HG02571 (cell line): Measurements from ENCODE around the gene ADORA2B.
"Not testable (repeated sequence)": the region's sequence is repeated elsewhere in the genome, so short reads cannot be mapped to it uniquely, and the experiment has no call there.

Source experiments
- ATAC-seq: cut with Tn5 transposase; IDR thresholded peaks from one replicate; pipeline ENCODE4 v1.9.1; 2021; ENCODE audit warnings: mild to moderate bottlenecking, moderate library complexity; ENCODE audit not compliant: unreplicated experiment

The ADORA2B gene

DNA sequence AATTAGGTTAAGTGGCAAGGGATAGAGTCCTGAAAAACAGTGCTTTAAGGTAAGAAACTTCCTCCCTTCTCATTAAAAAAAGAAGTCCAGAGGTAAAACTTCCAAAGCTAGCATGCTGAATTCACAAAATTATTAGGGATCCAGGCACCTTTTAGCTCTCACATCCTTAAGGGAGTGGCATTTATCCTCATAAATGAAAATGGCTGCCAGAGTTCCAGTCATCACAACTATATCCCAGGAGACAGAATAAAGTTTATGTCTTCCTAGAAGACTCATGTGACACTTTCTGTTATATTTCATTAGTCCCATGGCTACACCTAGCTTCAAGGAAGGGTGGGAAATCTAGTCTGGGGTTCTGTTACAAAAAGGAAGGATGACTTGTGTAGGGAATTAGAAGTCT is 23.3 kb upstream of the ADORA2B start:
- no peak for ATAC-seq

DNA sequence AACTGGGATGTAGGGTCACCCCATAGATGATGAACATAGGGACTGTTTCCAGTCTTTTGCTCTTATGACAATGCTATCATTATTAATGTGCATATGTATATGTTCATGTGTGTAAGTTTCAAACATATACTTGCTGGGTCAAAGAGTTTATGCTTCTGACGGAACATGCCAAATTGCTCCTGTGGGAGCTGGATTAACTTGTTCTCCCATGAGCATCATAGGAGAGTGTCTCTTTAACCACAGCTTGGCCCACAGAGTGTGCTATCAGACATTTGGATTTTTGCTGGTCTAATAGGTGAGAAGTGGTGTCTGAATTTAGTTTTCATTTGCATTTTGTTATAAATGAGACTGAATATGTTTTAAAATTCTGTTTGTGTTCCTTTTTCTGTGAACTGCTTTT is 22.3 kb upstream of the ADORA2B start:
- no peak for ATAC-seq

DNA sequence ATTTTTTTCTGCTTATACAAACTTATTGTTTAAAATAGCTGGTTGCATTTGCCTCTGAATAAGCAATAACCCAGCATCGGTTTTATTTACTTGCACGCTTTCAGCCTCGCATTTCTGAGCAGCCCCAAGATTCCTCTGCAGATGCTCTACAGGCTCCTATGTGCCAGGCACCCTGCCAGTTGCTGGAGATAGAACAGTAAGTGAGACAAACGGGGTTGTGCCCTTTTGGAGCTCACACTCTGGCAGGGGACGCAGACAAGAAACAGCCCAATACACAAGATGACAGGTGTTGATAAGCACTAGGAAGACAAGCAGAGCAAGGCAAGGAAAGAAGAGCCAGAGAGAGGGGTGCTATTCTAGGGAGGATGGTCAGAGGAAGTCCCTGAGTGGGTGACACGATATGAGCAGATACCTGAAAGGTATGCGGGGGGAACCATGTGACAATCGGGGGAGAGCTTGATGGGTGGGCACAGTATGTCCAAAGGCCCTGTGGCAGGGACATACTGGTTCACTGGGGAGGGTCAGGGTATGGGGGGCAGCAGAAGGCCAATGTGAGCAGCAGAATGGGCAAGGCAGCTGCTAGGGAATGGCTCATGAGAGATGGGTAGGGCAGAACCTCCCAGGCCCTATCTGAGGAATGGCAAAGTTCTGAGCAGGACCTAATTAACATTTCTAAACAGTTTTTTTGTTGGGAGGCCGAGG is 18.7 kb upstream of the ADORA2B start:
- ATAC-seq, result no peak

DNA sequence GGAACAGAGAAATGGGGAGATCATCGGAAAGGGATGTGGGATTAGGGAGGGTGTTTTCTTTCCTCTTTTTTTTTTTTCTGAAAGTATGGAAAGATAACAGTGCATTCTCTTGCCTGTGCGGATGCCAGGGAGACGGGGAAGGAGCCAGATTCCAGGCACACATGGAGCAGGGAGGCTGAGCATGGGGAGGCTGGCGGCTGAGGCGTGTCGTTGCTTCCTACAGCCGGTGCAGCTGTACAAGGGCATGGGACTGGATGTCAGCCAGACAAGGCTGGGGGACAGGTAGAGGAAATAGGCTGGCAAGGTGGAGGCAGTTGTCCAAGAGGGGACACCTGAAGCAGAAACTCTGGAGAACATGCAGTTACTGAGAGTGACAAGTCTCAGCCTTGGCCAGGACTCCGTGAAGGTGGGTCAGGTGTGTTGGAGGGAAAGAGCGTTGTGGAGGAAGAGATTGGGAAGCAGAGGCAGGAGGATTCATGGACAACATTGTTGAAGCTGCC is 16.6 kb upstream of the ADORA2B start:
- ATAC-seq, result no peak

DNA sequence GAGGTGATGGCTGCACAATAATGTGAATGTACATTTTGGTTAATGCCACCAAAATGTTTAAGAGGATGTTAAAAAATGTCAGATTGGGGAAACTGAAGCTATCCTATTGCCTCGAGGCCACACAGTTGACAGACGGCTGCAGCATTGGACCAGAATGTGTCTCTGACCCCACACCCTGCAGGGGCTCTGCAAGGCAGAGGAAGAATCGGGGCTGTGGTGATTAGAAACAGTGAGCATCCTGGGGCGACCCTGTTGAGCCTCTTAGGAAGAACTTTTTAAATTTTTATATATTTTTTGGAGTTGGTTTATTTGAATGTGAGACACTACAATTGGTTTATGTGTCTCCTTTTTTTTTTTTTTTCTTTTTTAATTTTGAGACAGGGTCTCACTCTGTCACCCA is 15.0 kb upstream of the ADORA2B start:
- ATAC-seq, result no peak

DNA sequence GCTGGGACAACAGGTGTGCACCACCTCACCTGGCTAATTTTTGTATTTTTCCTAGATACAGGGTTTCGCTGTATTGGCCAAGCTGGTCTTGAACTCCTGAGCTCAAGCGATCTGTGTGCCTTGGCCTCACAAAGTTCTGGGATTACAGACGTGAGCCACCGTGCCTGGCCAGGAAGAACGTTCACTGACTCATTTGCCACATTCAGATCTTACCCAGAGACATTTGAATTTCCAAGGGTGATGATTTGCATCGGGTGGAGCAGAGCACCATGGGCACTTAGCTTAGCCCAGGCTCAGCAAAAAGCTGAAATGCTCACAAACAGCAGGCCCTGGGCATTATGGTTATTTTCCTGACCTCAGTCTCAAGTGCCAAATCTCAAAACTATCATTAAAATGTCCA is 14.5 kb upstream of the ADORA2B start:
- no peak for ATAC-seq

DNA sequence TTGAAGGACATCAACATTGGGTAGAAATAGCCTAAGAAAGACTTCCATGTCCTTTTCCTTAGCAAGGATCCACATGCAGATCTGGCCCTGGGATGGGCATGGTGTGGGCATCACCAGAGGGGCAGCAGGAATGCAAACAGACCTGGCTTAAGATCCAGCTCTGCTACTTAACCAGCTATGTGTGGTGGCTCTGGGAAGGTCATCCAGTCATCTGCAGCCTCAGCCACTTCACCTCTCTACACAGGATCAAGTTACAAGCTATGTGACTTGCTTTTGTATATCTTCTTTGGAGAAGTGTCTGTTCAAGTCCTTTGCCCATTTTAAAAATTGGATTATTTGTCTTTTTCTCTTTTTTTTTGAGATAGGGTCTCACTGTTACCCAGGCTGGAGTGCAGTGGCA is 13.5 kb upstream of the ADORA2B start:
- ATAC-seq, result no peak

DNA sequence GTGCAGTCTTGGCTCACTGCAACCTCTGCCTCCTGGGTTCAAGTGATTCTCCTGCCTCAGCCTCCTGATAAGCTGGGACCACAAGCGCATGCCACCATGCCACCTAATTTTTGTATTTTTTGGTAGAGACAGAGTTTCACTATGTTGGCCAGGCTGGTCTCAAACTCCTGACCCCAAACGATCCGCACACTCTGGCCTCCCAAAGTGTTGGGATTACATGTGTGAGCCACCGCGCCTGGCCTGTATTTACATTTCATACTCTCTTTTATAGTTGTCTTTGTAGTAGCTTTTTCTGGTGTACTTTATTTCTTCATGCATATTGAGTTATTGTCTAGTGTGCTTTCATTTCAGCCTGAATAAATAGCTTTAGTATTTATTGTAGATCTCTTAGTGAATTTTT is 10.1 kb upstream of the ADORA2B start:
- ATAC-seq, result no peak

DNA sequence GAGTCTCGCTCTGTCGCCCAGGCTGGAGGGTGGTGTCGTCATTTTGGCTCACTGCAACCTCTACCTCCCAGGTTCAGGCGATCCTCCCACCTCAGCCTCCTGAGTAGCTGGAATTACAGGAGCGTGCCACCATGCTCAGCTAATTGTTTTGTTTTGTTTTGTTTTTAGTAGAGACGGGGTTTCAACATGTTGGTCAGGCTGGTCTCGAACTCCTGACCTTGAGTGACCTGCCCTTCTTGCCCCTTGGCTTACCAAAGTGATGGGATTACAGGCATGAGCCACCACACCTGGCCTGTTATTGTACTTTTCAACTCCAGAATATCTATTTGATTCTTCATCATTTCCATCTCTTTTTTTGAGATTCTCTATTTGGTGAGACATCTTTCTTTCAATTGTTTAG is 9.0 kb upstream of the ADORA2B start:
- no peak for ATAC-seq

DNA sequence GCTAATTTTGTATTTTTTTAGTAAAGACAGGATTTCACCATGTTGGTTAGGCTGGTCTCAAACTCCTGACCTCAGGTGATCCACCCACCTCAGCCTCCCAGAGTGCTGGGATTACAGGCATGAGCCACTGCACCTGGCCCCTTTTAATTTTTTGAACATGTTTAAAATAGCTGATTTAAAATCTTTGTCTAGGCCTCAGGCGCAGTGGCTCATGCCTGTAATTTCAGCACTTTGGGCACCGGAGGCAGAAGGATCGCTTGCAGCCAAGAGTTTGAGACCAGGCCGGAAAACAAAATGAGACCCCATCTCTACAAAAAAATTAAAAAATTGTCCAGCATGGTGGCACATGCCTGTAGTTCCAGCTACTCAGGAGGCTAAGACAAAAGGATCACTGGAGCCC is 8.4 kb upstream of the ADORA2B start:
- not testable (repeated sequence) for ATAC-seq

DNA sequence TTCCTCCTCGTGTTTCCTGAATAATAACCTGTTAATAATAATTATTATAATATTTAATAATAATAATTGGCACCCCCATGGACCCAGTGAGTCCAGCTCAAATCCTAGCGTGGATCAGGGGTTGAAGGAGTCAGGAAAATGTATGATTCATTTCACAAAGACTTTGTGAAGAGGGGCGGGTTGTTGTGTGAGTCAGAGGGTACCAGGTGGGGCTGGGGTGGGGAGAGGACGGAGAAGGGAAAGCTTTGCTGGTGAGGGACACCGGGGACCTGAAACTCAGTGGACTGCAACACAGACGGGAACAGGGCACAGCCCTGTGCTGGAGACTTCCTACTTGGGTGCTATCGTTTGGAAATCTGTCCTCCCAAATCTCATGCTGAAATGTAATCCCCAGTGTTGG is 3.1 kb upstream of the ADORA2B start:
- no peak for ATAC-seq

DNA sequence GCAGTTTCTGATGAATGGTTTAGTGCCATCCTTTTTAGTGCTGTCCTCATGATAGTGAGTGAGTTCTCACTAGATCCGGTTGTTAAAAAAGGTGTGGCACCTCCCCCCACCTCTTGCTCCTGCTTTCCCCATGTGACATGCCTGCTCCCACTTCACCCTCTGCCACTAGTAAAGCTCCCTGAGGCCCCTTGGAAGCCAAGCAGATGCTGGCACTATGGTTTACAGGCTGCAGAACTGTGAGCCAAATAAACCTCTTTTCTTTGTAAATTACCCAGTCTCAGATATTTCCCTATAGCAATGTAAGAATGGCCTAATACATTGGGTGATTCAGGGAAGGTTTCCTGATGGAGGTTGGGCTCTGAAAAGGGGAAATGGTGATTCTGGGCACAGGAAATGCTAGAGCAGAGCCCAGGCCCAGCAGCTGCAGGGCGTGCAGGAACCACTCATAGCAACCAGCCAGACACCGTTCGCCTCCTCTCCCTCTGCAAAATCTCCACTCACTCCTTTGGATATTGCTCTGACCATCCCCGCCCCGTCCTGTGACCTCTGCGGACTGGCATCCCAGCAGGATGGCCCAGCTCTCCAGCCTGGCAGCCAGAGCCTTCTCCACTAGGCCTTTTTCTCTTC is 2.6 kb upstream of the ADORA2B start:
- ATAC-seq, result no peak

DNA sequence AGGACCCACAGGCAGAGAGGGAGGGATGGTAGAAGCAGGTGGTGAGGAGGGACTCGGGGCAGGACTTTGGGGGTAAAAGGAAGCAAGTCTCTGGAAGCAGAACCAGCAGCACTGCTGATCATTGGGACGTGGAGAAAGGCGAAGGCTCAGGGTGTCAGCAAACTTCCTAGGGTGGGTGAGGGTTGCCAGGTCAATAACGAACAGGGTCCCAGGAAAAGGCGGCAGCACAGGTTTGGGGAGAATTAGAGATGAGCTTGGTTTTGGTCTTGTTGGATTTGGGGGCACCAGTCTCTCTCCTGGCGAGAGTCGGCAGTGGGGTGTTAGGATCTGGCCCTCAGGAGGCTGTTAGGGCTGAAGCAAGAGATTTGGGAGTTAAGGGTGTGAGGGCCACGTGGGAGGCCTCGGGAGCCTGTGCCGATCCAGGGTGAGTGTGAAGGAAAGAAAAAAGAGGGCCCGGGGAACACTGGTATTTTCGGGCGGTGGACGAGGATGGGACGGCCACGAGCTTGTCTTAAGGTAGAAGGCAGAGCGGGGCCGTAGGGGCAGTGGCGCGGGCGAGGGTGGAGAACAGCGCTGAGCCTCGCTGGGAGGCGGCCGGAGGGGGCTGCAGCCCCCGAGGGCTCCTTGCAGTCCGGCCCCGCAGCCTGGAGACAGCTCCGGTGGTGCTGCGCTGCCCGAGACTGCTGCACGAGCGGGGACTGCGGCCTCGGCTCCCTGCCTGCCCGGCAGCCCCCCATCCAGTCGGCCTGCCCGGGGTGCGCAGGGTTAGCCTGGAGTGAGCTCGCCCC is 765 bp upstream of the ADORA2B start:
- no peak for ATAC-seq

DNA sequence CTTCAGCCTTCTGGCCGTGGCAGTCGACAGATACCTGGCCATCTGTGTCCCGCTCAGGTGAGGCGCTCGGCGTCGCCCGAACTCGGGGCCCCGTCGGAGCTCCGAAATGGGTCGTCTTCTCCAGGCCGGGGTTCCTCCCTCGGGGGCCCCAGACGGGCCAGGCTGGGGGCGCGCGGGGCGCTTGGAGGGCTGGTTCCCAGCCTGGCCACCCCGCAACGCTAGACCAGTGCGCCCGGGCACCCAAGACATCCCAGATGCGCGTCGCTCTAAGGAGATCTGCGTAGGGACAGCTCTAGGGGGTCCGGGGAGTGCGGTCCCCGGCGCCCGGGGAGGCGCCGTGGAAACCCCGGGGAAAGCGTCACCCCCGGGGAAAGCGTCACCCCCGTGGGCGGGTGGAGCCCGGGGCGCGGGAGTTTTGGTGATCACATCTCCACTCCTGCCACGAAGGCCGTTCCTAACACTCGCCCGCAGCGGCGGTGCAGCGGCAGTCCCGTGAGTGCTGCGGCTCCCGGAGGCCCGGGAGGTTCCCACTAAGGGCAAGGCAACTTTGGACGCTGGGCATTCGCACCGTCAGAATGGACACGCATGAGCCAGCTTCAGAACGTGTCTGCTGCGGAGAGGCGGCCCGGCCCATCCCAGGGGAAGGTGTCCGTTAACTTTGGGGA is 729 bp downstream of the ADORA2B start:
- ATAC-seq, result no peak

DNA sequence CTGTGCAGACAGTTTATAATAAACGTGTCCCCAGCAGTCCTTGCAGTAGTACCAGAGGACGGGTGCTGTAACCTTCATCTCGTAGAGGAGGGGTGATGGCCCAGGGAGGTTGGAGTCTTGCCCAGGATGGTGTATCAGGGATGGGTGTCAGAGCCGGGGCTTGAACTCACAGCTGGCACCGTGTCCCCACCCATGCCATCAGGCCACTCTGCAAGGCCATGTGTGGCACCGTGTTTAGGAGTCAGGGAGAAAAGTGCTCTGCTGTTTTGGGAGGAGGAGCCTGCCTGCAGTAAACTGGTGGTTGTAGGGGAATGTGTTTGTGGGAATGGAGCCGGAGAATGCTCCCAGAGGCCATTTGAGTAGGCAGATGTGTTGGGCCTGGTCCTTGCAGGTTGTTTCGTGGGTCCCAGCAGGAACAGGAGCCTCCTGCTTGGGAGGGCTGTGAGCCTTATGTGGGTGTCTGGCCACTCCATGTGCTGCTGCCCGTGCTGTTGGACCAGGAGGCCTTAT is 1.7 kb downstream of the ADORA2B start:
- ATAC-seq, result no peak

DNA sequence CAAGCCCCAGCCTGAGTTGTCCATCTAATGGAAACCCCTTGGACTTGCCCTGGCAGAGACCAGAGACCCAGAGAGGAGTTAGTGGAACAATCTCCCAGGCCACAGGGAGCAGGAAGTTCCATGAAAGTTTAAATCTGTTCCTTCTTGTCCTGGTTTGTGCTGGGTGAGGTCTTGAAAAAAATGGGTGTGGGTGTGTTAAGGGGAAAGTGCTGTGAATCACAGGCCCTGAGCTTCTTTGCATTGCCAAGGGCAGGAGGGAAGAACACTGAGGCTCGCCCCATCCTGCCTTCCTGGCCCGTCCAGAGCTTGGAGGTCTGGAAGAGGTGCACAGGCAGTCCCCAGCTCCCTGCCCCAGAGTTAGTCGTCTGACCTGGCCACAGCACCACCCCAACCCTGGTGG is 2.3 kb downstream of the ADORA2B start:
- no peak for ATAC-seq

DNA sequence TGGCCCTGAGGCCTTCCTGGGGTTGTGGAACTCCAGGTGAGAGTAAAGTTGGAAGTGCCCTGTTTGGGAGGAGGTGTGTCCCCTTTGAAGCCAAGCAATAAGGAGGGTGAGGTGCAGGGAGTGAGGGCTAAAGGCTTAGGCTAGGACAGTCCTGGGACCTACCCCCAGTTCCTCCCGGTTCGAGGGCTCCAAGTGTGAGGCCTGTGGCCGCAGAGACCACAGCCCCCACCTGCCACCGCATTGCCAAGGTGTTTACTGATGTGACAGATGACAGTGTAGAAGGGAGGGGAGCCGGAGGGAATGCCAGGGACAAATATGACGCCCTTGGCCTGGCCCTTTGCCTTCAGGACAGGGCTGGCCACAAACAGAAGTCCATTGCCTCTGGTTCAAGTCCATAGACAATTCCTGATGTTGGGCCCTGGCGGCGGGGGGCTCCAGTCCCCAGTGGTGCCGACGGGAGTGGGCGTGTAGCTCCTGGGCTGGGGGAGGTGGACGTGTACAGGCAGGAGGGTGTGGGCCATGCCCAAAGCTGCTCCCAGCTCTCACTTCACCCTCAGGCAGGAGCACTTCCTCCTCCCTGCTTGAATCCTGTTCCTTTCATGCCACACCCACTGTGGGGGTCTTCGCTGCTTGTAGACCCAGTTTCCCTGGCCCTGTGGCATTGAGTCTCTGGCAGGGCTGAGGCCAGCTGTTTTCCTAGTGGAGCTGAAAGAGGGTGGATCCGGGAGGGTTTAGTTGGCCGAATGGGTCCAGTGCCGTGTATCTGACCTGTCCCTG is 3.2 kb downstream of the ADORA2B start:
- no peak for ATAC-seq

DNA sequence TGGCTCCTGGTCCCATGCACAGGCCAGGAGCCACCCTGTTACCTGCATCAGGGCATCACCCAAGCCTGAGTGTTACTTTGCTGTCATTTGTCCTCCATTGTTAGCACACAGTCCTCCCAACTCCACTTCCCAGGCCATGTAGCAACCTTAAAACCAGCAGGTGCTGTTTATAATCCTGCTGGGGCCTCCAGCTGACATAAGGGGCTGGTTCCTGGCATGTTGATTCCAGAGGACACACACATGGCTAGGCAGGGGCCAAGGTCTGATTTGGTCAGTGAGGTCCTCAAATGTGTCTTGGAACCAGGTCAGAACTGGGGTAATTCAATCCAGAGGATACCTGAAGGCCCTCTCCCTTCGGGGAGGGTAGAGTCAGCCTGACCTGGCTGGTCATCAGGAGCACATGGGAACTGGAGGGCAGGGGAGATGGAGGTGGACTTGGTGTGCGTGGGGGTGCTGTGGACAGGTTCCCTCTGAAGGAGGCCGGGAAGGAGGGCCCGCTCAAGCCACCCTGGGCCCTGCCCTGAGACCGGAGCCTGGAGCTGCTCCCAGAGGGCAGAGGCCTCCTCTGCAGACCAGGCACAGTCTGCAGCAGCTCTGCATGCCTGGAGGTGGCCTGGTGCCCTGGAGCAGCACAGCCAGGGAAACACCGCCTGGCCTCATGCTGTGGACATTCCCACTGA is 6.6 kb downstream of the ADORA2B start:
- ATAC-seq, result no peak

DNA sequence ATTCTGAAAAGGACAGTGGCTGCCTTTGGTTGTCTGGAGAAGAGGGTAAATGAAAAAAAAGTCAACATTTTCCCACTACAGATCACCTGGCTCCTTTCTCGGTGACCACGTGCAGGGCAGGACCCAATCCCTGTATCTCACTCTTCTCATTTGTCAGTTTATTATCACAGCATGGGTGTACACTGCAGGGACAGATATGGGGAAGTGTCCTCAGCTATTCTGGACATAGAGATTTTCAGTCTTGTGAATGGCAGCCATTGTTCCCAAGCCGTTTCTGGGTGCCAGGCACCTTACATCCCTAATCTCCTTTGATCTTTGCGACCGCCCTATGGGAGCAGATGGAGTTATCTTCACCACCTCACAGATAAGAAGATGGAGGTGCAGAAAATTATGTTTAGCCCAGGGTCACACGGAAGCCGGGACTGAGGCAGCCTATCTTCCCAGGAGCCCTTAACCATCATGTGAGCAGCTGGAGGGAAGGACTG is 7.2 kb downstream of the ADORA2B start:
- no peak for ATAC-seq
